ENCODE data around the gene PLB1. TPM values are rescaled to one million over a fixed set of nuclear protein-coding genes. Genes with fewer than 3 reads are reported as not detected.

The PLB1 gene
- total RNA-seq, 1 donor from 2014 or later = 1.0 TPM

- Histone ChIP-seq H3K27me3 (ENCODE audit: control insufficient read depth in 3 of 3, insufficient read depth in 3 of 3, low read length in 3 of 3) (no peaks in the 10 kb centered on the region), H3K4me1 (ENCODE audit: control insufficient read depth in 3 of 3, insufficient read depth in 3 of 3, low read length in 3 of 3) (peaks cover 15 to 22% (median 19%) of the 10 kb centered on the region in 3 donors), H3K9ac (ENCODE audit: low read depth in 1 of 3, low read length in 3 of 3) (no peak overlapping the region), H3K9me3 (ENCODE audit: control insufficient read depth in 3 of 3, low read length in 3 of 3) (no peaks in the 10 kb centered on the region), H3K4me3 (ENCODE audit: low read length in 3 of 3) (no peak overlapping the region), H3K36me3 (ENCODE audit: control insufficient read depth in 3 of 3, insufficient read depth in 3 of 3, low read length in 3 of 3) (no peaks in the 10 kb centered on the region), H3K27ac (ENCODE audit: low read depth, low read length) (no peak overlapping the region)
Measured at GRCh38 chr2:28674713-28675068, 178.8 kb downstream of the PLB1 start.

DNA sequence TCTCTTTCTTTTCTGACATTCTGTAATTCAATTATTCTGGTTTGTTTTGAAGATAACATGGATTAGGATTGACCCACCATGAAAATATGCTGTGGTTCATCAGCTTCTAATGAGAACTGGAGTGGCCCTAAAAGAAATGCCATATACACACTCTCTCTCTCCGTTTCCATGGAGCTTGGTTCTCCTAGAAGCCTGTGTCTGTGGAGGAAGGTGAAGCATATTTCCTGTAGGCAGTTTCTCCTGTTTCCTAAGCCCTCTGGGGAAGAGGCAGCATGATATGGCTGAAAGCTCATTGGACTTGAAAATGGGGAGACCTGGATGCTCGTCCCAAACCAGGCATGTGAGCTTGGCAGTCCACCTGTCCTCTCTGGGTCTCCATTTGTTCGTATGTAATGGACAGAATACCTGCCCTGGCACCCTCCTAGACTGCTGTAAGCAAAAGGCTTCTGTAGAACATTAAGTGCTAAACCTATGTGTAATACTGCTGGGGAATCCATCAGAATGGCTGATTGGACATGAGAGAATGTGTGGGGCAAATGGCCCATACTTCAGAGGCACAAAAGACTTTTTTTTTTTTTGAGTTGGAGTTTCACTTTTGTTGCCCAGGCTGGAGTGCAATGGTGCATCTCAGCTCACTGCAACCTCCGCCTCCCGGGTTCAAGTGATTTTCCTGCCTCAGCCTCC is 180.4 kb downstream of the PLB1 start:
- H3K27ac ChIP-seq (ENCODE audit: low read depth, low read length) = no peak overlapping the region
- H3K9ac ChIP-seq (ENCODE audit: low read depth in 1 of 3, low read length in 3 of 3) = no peak overlapping the region
- peaks cover 16 to 31% (median 25%) of the 10 kb centered on the region in 3 donors for H3K4me1 ChIP-seq (ENCODE audit: control insufficient read depth in 3 of 3, insufficient read depth in 3 of 3, low read length in 3 of 3)
- no peaks in the 10 kb centered on the region for H3K27me3 ChIP-seq (ENCODE audit: control insufficient read depth in 3 of 3, insufficient read depth in 3 of 3, low read length in 3 of 3)
- no peaks in the 10 kb centered on the region for H3K9me3 ChIP-seq (ENCODE audit: control insufficient read depth in 3 of 3, low read length in 3 of 3)
- H3K36me3 ChIP-seq (ENCODE audit: control insufficient read depth in 3 of 3, insufficient read depth in 3 of 3, low read length in 3 of 3) = no peaks in the 10 kb centered on the region
- H3K4me3 ChIP-seq (ENCODE audit: low read length in 3 of 3) = no peak overlapping the region

DNA sequence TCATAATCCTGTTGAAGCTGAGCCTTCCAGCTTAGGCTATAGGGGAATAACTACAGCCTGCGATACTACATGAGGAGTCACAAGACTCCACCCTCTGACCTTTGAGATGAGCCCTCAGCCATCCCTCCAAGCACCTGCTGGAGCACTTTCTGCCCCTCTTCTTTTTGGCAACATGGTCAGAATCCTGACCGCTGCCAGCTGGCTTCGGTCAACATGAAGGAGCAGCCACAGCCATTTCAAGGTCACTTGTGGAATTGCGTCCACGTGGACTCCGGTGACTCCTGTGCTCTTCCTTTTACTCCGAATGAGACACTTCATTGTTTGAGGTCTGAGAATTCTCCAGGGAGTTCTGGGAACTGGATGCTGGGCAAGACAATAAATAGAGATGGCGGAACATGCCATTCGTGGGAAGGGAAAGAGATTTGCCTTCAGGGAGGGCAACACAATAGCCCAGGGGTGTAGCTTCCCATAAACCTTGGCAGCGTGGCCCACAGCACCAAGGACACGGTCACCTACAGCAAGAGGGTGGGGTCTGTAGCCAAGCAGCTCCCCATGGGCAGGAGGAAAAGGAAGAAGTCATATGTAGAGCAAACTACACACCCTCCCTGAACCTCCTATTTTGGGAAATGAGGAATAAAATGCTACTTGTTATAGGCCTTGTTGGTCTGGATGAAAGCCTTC is 182.5 kb downstream of the PLB1 start:
- Histone ChIP-seq H3K9ac (ENCODE audit: low read depth in 1 of 3, low read length in 3 of 3) (peak overlapping the region in 2 of 3 donors; percentile 15 to 41), H3K9me3 (ENCODE audit: control insufficient read depth in 3 of 3, low read length in 3 of 3) (no peaks in the 10 kb centered on the region), H3K27me3 (ENCODE audit: control insufficient read depth in 3 of 3, insufficient read depth in 3 of 3, low read length in 3 of 3) (no peaks in the 10 kb centered on the region), H3K4me3 (ENCODE audit: low read length in 3 of 3) (peak overlapping the region in 1 of 3 donors; percentile 30), H3K27ac (ENCODE audit: low read depth, low read length) (peak overlapping the region; percentile 75), H3K4me1 (ENCODE audit: control insufficient read depth in 3 of 3, insufficient read depth in 3 of 3, low read length in 3 of 3) (peaks cover 22 to 47% (median 33%) of the 10 kb centered on the region in 3 donors), H3K36me3 (ENCODE audit: control insufficient read depth in 3 of 3, insufficient read depth in 3 of 3, low read length in 3 of 3) (no peaks in the 10 kb centered on the region)

- Histone ChIP-seq H3K4me1 (ENCODE audit: control insufficient read depth in 3 of 3, insufficient read depth in 3 of 3, low read length in 3 of 3) (peaks cover 28 to 54% (median 39%) of the 10 kb centered on the region in 3 donors), H3K9me3 (ENCODE audit: control insufficient read depth in 3 of 3, low read length in 3 of 3) (no peaks in the 10 kb centered on the region), H3K9ac (ENCODE audit: low read depth in 1 of 3, low read length in 3 of 3) (no peak overlapping the region), H3K36me3 (ENCODE audit: control insufficient read depth in 3 of 3, insufficient read depth in 3 of 3, low read length in 3 of 3) (no peaks in the 10 kb centered on the region), H3K27me3 (ENCODE audit: control insufficient read depth in 3 of 3, insufficient read depth in 3 of 3, low read length in 3 of 3) (no peaks in the 10 kb centered on the region), H3K4me3 (ENCODE audit: low read length in 3 of 3) (no peak overlapping the region), H3K27ac (ENCODE audit: low read depth, low read length) (peak overlapping the region; percentile 75)
Measured at GRCh38 chr2:28678944-28679343, 183.1 kb downstream of the PLB1 start.

DNA sequence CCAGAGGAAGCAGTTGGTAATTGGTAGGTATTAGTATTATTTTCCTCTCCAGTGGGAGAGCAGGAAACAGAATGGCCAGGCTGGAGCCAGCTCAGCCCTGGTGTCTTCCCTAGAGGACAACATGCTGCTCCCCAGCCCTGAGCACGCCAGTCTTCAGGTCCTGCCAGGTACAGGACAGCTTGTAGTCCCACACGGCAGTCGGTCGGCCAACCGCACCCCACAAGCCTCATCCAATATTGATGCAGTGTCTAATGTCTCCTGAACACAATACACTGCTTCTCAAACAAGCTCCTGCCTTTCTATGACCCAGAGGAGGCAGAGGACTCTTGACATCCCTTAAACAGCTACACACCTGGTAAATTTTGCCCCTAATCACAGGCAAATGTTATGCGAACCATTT is 184.8 kb downstream of the PLB1 start:
- Histone ChIP-seq H3K9me3 (ENCODE audit: control insufficient read depth in 3 of 3, low read length in 3 of 3) (no peaks in the 10 kb centered on the region), H3K4me3 (ENCODE audit: low read length in 3 of 3) (no peak overlapping the region), H3K9ac (ENCODE audit: low read depth in 1 of 3, low read length in 3 of 3) (no peak overlapping the region), H3K27me3 (ENCODE audit: control insufficient read depth in 3 of 3, insufficient read depth in 3 of 3, low read length in 3 of 3) (no peaks in the 10 kb centered on the region), H3K36me3 (ENCODE audit: control insufficient read depth in 3 of 3, insufficient read depth in 3 of 3, low read length in 3 of 3) (no peaks in the 10 kb centered on the region), H3K4me1 (ENCODE audit: control insufficient read depth in 3 of 3, insufficient read depth in 3 of 3, low read length in 3 of 3) (peaks cover 37 to 64% (median 47%) of the 10 kb centered on the region in 3 donors), H3K27ac (ENCODE audit: low read depth, low read length) (no peak overlapping the region)

- Histone ChIP-seq H3K9ac (ENCODE audit: low read depth in 1 of 3, low read length in 3 of 3) (no peak overlapping the region), H3K4me3 (ENCODE audit: low read length in 3 of 3) (no peak overlapping the region), H3K9me3 (ENCODE audit: control insufficient read depth in 3 of 3, low read length in 3 of 3) (no peaks in the 10 kb centered on the region), H3K36me3 (ENCODE audit: control insufficient read depth in 3 of 3, insufficient read depth in 3 of 3, low read length in 3 of 3) (no peaks in the 10 kb centered on the region), H3K27me3 (ENCODE audit: control insufficient read depth in 3 of 3, insufficient read depth in 3 of 3, low read length in 3 of 3) (no peaks in the 10 kb centered on the region), H3K4me1 (ENCODE audit: control insufficient read depth in 3 of 3, insufficient read depth in 3 of 3, low read length in 3 of 3) (peaks cover 37 to 64% (median 46%) of the 10 kb centered on the region in 3 donors), H3K27ac (ENCODE audit: low read depth, low read length) (no peak overlapping the region)
Measured at GRCh38 chr2:28681158-28681571, 185.3 kb downstream of the PLB1 start.

DNA sequence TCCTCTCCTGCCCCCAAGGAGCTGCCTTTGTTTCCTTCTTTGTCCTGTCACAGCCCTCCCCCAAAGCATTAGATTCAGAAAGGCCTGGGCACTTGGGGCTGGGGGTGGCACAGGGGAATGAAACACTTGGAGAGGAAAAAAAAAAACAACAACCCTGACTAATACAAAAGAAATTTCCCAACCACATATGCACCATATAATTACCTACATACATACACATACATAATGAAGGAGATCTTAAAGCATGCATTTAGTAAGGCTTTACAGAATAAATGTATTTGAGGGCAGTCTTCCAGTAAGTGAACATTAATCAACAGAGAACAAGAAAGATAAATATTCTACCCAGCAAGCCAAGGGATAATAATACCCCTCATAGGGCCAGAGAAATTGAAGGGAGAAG is 185.7 kb downstream of the PLB1 start:
- Histone ChIP-seq H3K27ac (ENCODE audit: low read depth, low read length) (no peak overlapping the region), H3K4me3 (ENCODE audit: low read length in 3 of 3) (no peak overlapping the region), H3K9ac (ENCODE audit: low read depth in 1 of 3, low read length in 3 of 3) (no peak overlapping the region), H3K36me3 (ENCODE audit: control insufficient read depth in 3 of 3, insufficient read depth in 3 of 3, low read length in 3 of 3) (no peaks in the 10 kb centered on the region), H3K4me1 (ENCODE audit: control insufficient read depth in 3 of 3, insufficient read depth in 3 of 3, low read length in 3 of 3) (peaks cover 37 to 64% (median 43%) of the 10 kb centered on the region in 3 donors), H3K27me3 (ENCODE audit: control insufficient read depth in 3 of 3, insufficient read depth in 3 of 3, low read length in 3 of 3) (no peaks in the 10 kb centered on the region), H3K9me3 (ENCODE audit: control insufficient read depth in 3 of 3, low read length in 3 of 3) (no peaks in the 10 kb centered on the region)

DNA sequence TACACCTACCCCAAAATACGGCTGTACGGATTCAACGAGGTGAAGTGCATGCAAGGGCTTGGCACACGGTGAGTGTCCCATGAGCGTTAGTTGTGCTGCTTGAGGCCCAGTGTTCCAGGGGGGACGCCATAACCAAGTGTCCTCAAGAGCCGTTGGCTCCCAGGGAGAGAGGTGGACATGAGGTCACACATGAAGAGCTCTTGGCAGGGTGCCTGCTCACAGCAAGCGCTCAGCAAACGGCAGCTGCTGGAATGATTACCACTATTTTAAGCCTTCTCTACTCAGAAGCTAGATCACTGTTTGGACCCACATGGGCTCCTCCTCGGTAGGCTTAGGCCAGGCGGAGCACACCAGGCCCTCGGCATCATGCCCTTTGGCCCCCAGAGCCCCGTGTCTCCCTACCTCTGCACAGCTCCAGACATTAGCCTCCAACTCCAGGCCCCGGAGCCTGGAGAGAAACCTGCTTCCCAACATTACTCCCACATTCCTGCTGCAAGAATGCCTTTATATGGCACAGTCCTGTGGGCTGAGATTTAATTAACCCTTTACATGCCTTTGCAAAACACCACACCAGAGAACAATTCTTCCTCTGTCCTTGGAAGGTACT is 187.3 kb downstream of the PLB1 start:
- peak overlapping the region in 2 of 3 donors; percentile 49 to 74 for H3K9ac ChIP-seq (ENCODE audit: low read depth in 1 of 3, low read length in 3 of 3)
- H3K36me3 ChIP-seq (ENCODE audit: control insufficient read depth in 3 of 3, insufficient read depth in 3 of 3, low read length in 3 of 3) = no peaks in the 10 kb centered on the region
- peak overlapping the region in 2 of 3 donors; percentile 38 to 58 for H3K4me3 ChIP-seq (ENCODE audit: low read length in 3 of 3)
- H3K27ac ChIP-seq (ENCODE audit: low read depth, low read length) = peak overlapping the region; percentile 80
- H3K27me3 ChIP-seq (ENCODE audit: control insufficient read depth in 3 of 3, insufficient read depth in 3 of 3, low read length in 3 of 3) = no peaks in the 10 kb centered on the region
- peaks cover 27 to 55% (median 33%) of the 10 kb centered on the region in 3 donors for H3K4me1 ChIP-seq (ENCODE audit: control insufficient read depth in 3 of 3, insufficient read depth in 3 of 3, low read length in 3 of 3)
- H3K9me3 ChIP-seq (ENCODE audit: control insufficient read depth in 3 of 3, low read length in 3 of 3) = no peaks in the 10 kb centered on the region

- H3K36me3 ChIP-seq (ENCODE audit: control insufficient read depth in 3 of 3, insufficient read depth in 3 of 3, low read length in 3 of 3) = no peaks in the 10 kb centered on the region
- H3K27me3 ChIP-seq (ENCODE audit: control insufficient read depth in 3 of 3, insufficient read depth in 3 of 3, low read length in 3 of 3) = no peaks in the 10 kb centered on the region
- peaks cover 22 to 51% (median 30%) of the 10 kb centered on the region in 3 donors for H3K4me1 ChIP-seq (ENCODE audit: control insufficient read depth in 3 of 3, insufficient read depth in 3 of 3, low read length in 3 of 3)
- H3K27ac ChIP-seq (ENCODE audit: low read depth, low read length) = peak overlapping the region; percentile 80
- peak overlapping the region; percentile 15 to 74 (median 18) for H3K9ac ChIP-seq (ENCODE audit: low read depth in 1 of 3, low read length in 3 of 3)
- H3K9me3 ChIP-seq (ENCODE audit: control insufficient read depth in 3 of 3, low read length in 3 of 3) = no peaks in the 10 kb centered on the region
- H3K4me3 ChIP-seq (ENCODE audit: low read length in 3 of 3) = peak overlapping the region in 1 of 3 donors; percentile 37
Measured at GRCh38 chr2:28684142-28684858, 188.4 kb downstream of the PLB1 start.
